HCT116 (cell line): Measurements from ENCODE around the gene ZDBF2. TPM values are rescaled to one million over a fixed set of nuclear protein-coding genes. Genes with fewer than 3 reads are reported as not detected.

Experiments used
- ATAC-seq: fragments of 200-7000 bp; cut with Tn5 transposase; 2 replicates; pipeline ENCODE4 v1.9.1; 2020; ENCODE audit warnings: mild to moderate bottlenecking, moderate library complexity
- BruUV-seq: library from RNA; stranded (reverse); fragments of 400-500 nt; replicated peaks from 2 replicates; lab custom pipeline; 2021; lab: Mats Ljungman, UMichigan
- CTCF ChIA-PET: fragments of 300-600 bp; sonication (Branson Sonifier 250); formaldehyde crosslinking; loops from one replicate; lab custom pipeline; 2021; ENCODE audit warnings: antibody characterized with exemption; lab: Charles Lee
- POLR2A ChIA-PET: fragments of 300-600, 350-600 bp; sonication (Branson Sonifier 250); formaldehyde crosslinking; loops from one replicate; lab custom pipeline; 2021; ENCODE audit warnings: antibody characterized with exemption; lab: Charles Lee
- RAD21 ChIA-PET, 2 experiments: fragments of 300-600 bp; sonication (Branson Sonifier 250); formaldehyde crosslinking; loops; one replicate each; lab custom pipeline; 2023; ENCODE audit warnings: low total read pairs in 2 of 2; ENCODE audit not compliant: uncharacterized antibody in 2 of 2, unreplicated experiment in 2 of 2, low non-redundant PET in 1 of 2; lab: Charles Lee
- DNase-seq: peaks from one replicate; pipeline ENCODE4 v3.0.0-alpha.2; 2010; ENCODE audit warnings: low read depth, low spot score
- H2AFZ ChIP-seq: fragments of 200-600 bp; shearing (Covaris generic), sonication (generic); 2 replicates; pipeline ENCODE4 v1.6.1; 2017; ENCODE audit warnings: low read depth, mixed run types, mixed read lengths, antibody characterized with exemption, low read length; ENCODE audit not compliant: poor library complexity, severe bottlenecking
- H3K27ac ChIP-seq: 2 replicates; pipeline ENCODE4 v1.5.1; 2012; ENCODE audit warnings: low read depth, low read length
- H3K27me3 ChIP-seq: fragments of 200-600 bp; sonication (generic); 2 replicates; pipeline ENCODE4 v1.6.1; 2016; ENCODE audit warnings: mixed run types, low read length, mixed read lengths; ENCODE audit not compliant: insufficient read depth
- H3K36me3 ChIP-seq, 2 experiments: fragments of 200-500 bp in 1 of 2; fragments of 200-600 bp in 1 of 2; sonication (Bioruptor generic) in 1 of 2; sonication (generic) in 1 of 2; 2 replicates each; pipeline versions ENCODE4 v1.5.1 to v1.6.1; 2014 to 2016; ENCODE audit warnings: low read length in 2 of 2, inconsistent platforms in 1 of 2, mixed read lengths in 1 of 2, mixed run types in 1 of 2; ENCODE audit not compliant: insufficient read depth in 2 of 2, control insufficient read depth in 1 of 2
- H3K4me1 ChIP-seq, 2 experiments: fragments of 200-600 bp in 1 of 2; sonication (generic) in 1 of 2; 2 replicates each; pipeline versions ENCODE4 v1.5.1 to v1.6.1; 2012 to 2017; ENCODE audit warnings: low read length in 2 of 2, inconsistent platforms in 1 of 2, mild to moderate bottlenecking in 1 of 2, mixed read lengths in 1 of 2, mixed run types in 1 of 2, moderate library complexity in 1 of 2; ENCODE audit not compliant: insufficient read depth in 2 of 2, control insufficient read depth in 1 of 2
- H3K4me2 ChIP-seq: fragments of 200-600 bp; sonication (generic); 2 replicates; pipeline ENCODE4 v1.6.1; 2017; ENCODE audit warnings: mixed run types, low read length, mixed read lengths
- H3K4me3 ChIP-seq, 2 experiments: fragments of 200-600 bp in 1 of 2; sonication (generic) in 1 of 2; replicated peaks in 1 of 2; 2 replicates each; pipeline ENCODE4 v1.5.1; 2011 to 2016; ENCODE audit warnings: low read length in 2 of 2, control low read depth in 1 of 2, low read depth in 1 of 2, mild to moderate bottlenecking in 1 of 2, mixed read lengths in 1 of 2, mixed run types in 1 of 2
- H3K79me2 ChIP-seq: fragments of 200-600 bp; sonication (generic); 2 replicates; pipeline ENCODE4 v1.6.1; 2017; ENCODE audit warnings: mild to moderate bottlenecking, mixed run types, low read length, moderate library complexity, mixed read lengths; ENCODE audit not compliant: insufficient read depth
- H3K9ac ChIP-seq: fragments of 200-600 bp; sonication (generic); 2 replicates; pipeline ENCODE4 v1.6.1; 2016; ENCODE audit warnings: low read length, mixed read lengths
- H3K9me2 ChIP-seq: fragments of 200-600 bp; sonication (generic), shearing (Covaris generic); 2 replicates; pipeline ENCODE4 v1.6.1; 2017; ENCODE audit warnings: mixed run types, mild to moderate bottlenecking, moderate library complexity; ENCODE audit not compliant: insufficient read depth
- H3K9me3 ChIP-seq, 2 experiments: fragments of 200-500 bp in 1 of 2; fragments of 200-600 bp in 1 of 2; sonication (Bioruptor generic) in 1 of 2; sonication (generic) in 1 of 2; 2 replicates each; pipeline ENCODE4 v1.6.1; 2014 to 2017; ENCODE audit warnings: low read length in 2 of 2, mixed read lengths in 2 of 2, inconsistent platforms in 1 of 2, low read depth in 1 of 2, mild to moderate bottlenecking in 1 of 2, mixed run types in 1 of 2, moderate library complexity in 1 of 2; ENCODE audit not compliant: control insufficient read depth in 1 of 2, insufficient read depth in 1 of 2
- H4K20me1 ChIP-seq: fragments of 200-600 bp; sonication (generic), shearing (Covaris generic); 2 replicates; pipeline ENCODE4 v1.6.1; 2017; ENCODE audit warnings: mixed run types, mild to moderate bottlenecking, moderate library complexity; ENCODE audit not compliant: insufficient read depth
- CBX3 ChIP-seq: IDR thresholded peaks from 2 replicates; pipeline ENCODE4 v1.6.1; 2012; ENCODE audit warnings: low read depth
- CEBPB ChIP-seq: IDR thresholded peaks from 2 replicates; pipeline ENCODE4 v1.6.1; 2012; ENCODE audit warnings: low read depth
- EGR1 ChIP-seq: IDR thresholded peaks from 2 replicates; pipeline ENCODE4 v1.6.1; 2012; ENCODE audit warnings: low read depth
- ELF1 ChIP-seq: IDR thresholded peaks from 2 replicates; pipeline ENCODE4 v1.6.1; 2012; ENCODE audit warnings: low read depth, borderline replicate concordance
- EZH2 ChIP-seq: fragments of 200-600 bp; sonication (generic); IDR thresholded peaks from 2 replicates; pipeline ENCODE4 v1.6.1; 2017; ENCODE audit warnings: antibody characterized with exemption, mixed run types
- FOSL1 ChIP-seq: IDR thresholded peaks from 2 replicates; pipeline ENCODE4 v1.6.1; 2012; ENCODE audit warnings: low read depth
- JUND ChIP-seq: IDR thresholded peaks from 2 replicates; pipeline ENCODE4 v1.6.1; 2012
- MAX ChIP-seq: IDR thresholded peaks from 2 replicates; pipeline ENCODE4 v1.6.1; 2012
- POLR2A ChIP-seq: IDR thresholded peaks from 2 replicates; pipeline ENCODE4 v1.7.0; 2011; ENCODE audit warnings: borderline replicate concordance; ENCODE audit not compliant: insufficient read depth, insufficient read length; ENCODE audit errors: extremely low read depth
- POLR2AphosphoS5 ChIP-seq: IDR thresholded peaks from 2 replicates; pipeline ENCODE4 v1.6.1; 2011; ENCODE audit warnings: mild to moderate bottlenecking, low read depth, low read length, moderate library complexity
- RAD21 ChIP-seq: IDR thresholded peaks from 2 replicates; pipeline ENCODE4 v1.6.1; 2012; ENCODE audit warnings: low read depth, mild to moderate bottlenecking
- REST ChIP-seq: IDR thresholded peaks from 2 replicates; pipeline ENCODE4 v1.6.1; 2012; ENCODE audit warnings: low read depth
- SIN3A ChIP-seq: IDR thresholded peaks from 2 replicates; pipeline ENCODE4 v1.6.1; 2012; ENCODE audit warnings: low read depth
- SP1 ChIP-seq: IDR thresholded peaks from 2 replicates; pipeline ENCODE4 v1.6.1; 2012; ENCODE audit warnings: low read depth
- SRF ChIP-seq: IDR thresholded peaks from 2 replicates; pipeline ENCODE4 v1.6.1; 2012; ENCODE audit warnings: low read depth
- intact Hi-C: fragments of 100-400 bp; cut with micrococcal nuclease; formaldehyde crosslinking; loops from 2 replicates; pipeline ENCODE4 v1.10.0; 2022
- total RNA-seq: library from RNA; stranded (reverse); gene quantifications from one replicate; pipeline ENCODE4 v1.2.1, GENCODE V29; 2021; ENCODE audit not compliant: unreplicated experiment

ZDBF2 gene
- total RNA-seq, 1 experiment from 2014 or later: 9.2 TPM

GRCh38 chr2:206276169-206276942, 1.9 kb downstream of the ZDBF2 start (continued):
- TF ChIP-seq REST: no peak
- TF ChIP-seq CEBPB: no peak
- no peak for TF ChIP-seq FOSL1
- no peak for TF ChIP-seq CBX3
- no peak for TF ChIP-seq ELF1
- TF ChIP-seq SIN3A: no peak
- no peak for TF ChIP-seq EZH2
- TF ChIP-seq MAX: no peak
- no peak for TF ChIP-seq RAD21
- TF ChIP-seq POLR2A: no peak

DNA sequence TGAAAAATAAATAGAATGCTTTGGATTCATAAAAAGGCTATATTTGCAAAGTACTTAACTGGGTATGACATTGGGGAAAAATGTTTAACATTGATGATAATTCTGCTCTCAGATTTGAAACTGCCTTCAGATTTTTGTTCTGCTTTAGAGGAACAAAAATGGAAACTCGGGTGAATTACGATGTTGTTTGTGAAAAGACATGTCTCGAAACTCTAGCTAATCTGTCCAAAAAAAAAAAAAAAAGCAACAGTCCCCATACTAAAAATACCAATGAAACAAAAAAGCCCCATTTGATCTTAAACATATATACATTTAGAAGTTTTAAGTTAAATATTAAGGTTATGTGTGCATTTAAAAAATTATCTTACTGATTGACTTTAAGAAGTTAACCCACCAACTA, 3.0 kb downstream of the ZDBF2 start:
- intact Hi-C loops: no loop called here
- CTCF ChIA-PET: no interaction called here

More for the DNA sequence above, 3.0 kb downstream of the ZDBF2 start:
- H3K4me3 ChIP-seq: no peak overlapping the region
- peaks cover 0 to 3% of the 10 kb centered on the region in 2 experiments; a peak in 1 of 4 replicates for H3K4me1 ChIP-seq
- no peak overlapping the region for H3K4me2 ChIP-seq
- H3K27ac ChIP-seq: no peak overlapping the region
- no peaks in the 10 kb centered on the region for H3K36me3 ChIP-seq
- H3K9me2 ChIP-seq: no peaks in the 10 kb centered on the region
- POLR2A ChIA-PET: no interaction called here
- ATAC-seq: no peak
- H3K9ac ChIP-seq: no peak overlapping the region
- H3K27me3 ChIP-seq: no peaks in the 10 kb centered on the region
- no peak for TF ChIP-seq ELF1
- TF ChIP-seq JUND: no peak
- no peak for TF ChIP-seq CBX3
- no peak for TF ChIP-seq RAD21
- TF ChIP-seq MAX: no peak
- no peak for TF ChIP-seq REST
- no peak for TF ChIP-seq EZH2
- no peak for TF ChIP-seq SRF
- TF ChIP-seq CEBPB: no peak
- no peak for TF ChIP-seq FOSL1
- no peak for TF ChIP-seq POLR2AphosphoS5
- no peak for TF ChIP-seq EGR1
- no peak for TF ChIP-seq SP1
- TF ChIP-seq, all 23 proteins: peak for 0
- no peak overlapping the region for H2AFZ ChIP-seq
- H3K79me2 ChIP-seq: peaks cover 12% of the 10 kb centered on the region; the same call in 1 of the 2 replicates
- BruUV-seq: no TSS peak
- H4K20me1 ChIP-seq: no peaks in the 10 kb centered on the region
- DNase-seq: no peak
- RAD21 ChIA-PET: no interaction called here
- H3K9me3 ChIP-seq: no peaks in the 10 kb centered on the region
